Measurements from ENCODE around the gene DPYSL5. TPM values are rescaled to one million over a fixed set of nuclear protein-coding genes. Genes with fewer than 3 reads are reported as not detected.

DPYSL5 gene
- polyA plus RNA-seq, 3 donors = not detected

- no peak for TF ChIP-seq CTCF (IDR thresholded peaks at IDR 0.05)
- H3K4me1 ChIP-seq (ENCODE audit: control insufficient read depth in 1 of 2, insufficient read depth in 2 of 2, low read length in 2 of 2) = no peaks in the 10 kb centered on the region
- Mint-ChIP-seq H3K9me3 (no peaks in the 10 kb centered on the region), H3K27me3 (ENCODE audit: low read depth in 3 of 3) (peaks cover 0 to 4% (median 1%) of the 10 kb centered on the region in 3 donors), H3K36me3 (no peaks in the 10 kb centered on the region), H3K4me3 (no peak overlapping the region), H3K27ac (no peak overlapping the region), H3K4me1 (no peaks in the 10 kb centered on the region)
- H3K27ac ChIP-seq (ENCODE audit: low read depth in 1 of 2, low read length in 2 of 2) = no peak overlapping the region
- no peaks in the 10 kb centered on the region for H3K36me3 ChIP-seq (replicated peaks in 1 of 2; ENCODE audit: control insufficient read depth in 1 of 2, insufficient read depth in 2 of 2, low read length in 2 of 2)
- no peak overlapping the region for H3K4me3 ChIP-seq (replicated peaks in 1 of 3; ENCODE audit: low read depth in 2 of 3, low read length in 3 of 3)
- H2AFZ ChIP-seq (ENCODE audit: insufficient read depth, low read depth, low read length, poor library complexity, severe bottlenecking) = no peak overlapping the region
- no peaks in the 10 kb centered on the region for H3K79me2 ChIP-seq (ENCODE audit: insufficient read depth, low read length)
- no peaks in the 10 kb centered on the region for H4K20me1 ChIP-seq (ENCODE audit: insufficient read depth, low read length)
- 100% methylated on average over 1 of the region's 4 CpGs for WGBS (ENCODE audit: insufficient coverage)
- no peak overlapping the region for H3K4me2 ChIP-seq (replicated peaks; ENCODE audit: extremely low read depth, low read length, poor library complexity, severe bottlenecking)
- no peaks in the 10 kb centered on the region for H3K27me3 ChIP-seq (ENCODE audit: control insufficient read depth in 2 of 2, insufficient read depth in 2 of 2, low read length in 2 of 2)
- DNase-seq = no peak
- H3K9ac ChIP-seq (ENCODE audit: insufficient read depth, low read length, poor library complexity, severe bottlenecking) = no peak overlapping the region
- intact Hi-C loops (cut with micrococcal nuclease) = no loop called here
- no peaks in the 10 kb centered on the region for H3K9me3 ChIP-seq (replicated peaks in 1 of 2; ENCODE audit: control insufficient read depth in 1 of 2, insufficient read depth in 1 of 2, low read length in 2 of 2)
Observed at GRCh38 chr2:26985807-26986206, 137.9 kb downstream of the DPYSL5 start.

- Histone ChIP-seq H3K27ac (ENCODE audit: low read depth in 1 of 2, low read length in 2 of 2) (no peak overlapping the region), H4K20me1 (ENCODE audit: insufficient read depth, low read length) (no peaks in the 10 kb centered on the region), H3K27me3 (ENCODE audit: control insufficient read depth in 2 of 2, insufficient read depth in 2 of 2, low read length in 2 of 2) (no peaks in the 10 kb centered on the region), H3K4me3 (replicated peaks in 1 of 3; ENCODE audit: low read depth in 2 of 3, low read length in 3 of 3) (no peak overlapping the region), H3K9me3 (replicated peaks in 1 of 2; ENCODE audit: control insufficient read depth in 1 of 2, insufficient read depth in 1 of 2, low read length in 2 of 2) (no peaks in the 10 kb centered on the region), H3K79me2 (ENCODE audit: insufficient read depth, low read length) (no peaks in the 10 kb centered on the region), H3K36me3 (replicated peaks in 1 of 2; ENCODE audit: control insufficient read depth in 1 of 2, insufficient read depth in 2 of 2, low read length in 2 of 2) (no peaks in the 10 kb centered on the region), H2AFZ (ENCODE audit: insufficient read depth, low read depth, low read length, poor library complexity, severe bottlenecking) (no peak overlapping the region), H3K9ac (ENCODE audit: insufficient read depth, low read length, poor library complexity, severe bottlenecking) (no peak overlapping the region), H3K4me1 (ENCODE audit: control insufficient read depth in 1 of 2, insufficient read depth in 2 of 2, low read length in 2 of 2) (no peaks in the 10 kb centered on the region), H3K4me2 (replicated peaks; ENCODE audit: extremely low read depth, low read length, poor library complexity, severe bottlenecking) (no peak overlapping the region)
- no peak for DNase-seq
- Mint-ChIP-seq H3K4me1 (no peaks in the 10 kb centered on the region), H3K27me3 (ENCODE audit: low read depth in 3 of 3) (peaks cover 0 to 6% (median 3%) of the 10 kb centered on the region in 3 donors), H3K9me3 (no peaks in the 10 kb centered on the region), H3K36me3 (no peaks in the 10 kb centered on the region), H3K27ac (no peak overlapping the region), H3K4me3 (no peak overlapping the region)
- no peak for TF ChIP-seq CTCF (IDR thresholded peaks at IDR 0.05)
- 92% methylated on average over 5 of the region's 5 CpGs for WGBS (ENCODE audit: insufficient coverage)
- intact Hi-C loops (cut with micrococcal nuclease) = no loop called here
Observed at GRCh38 chr2:26986576-26986975, 138.6 kb downstream of the DPYSL5 start.

Measured in CD14-positive monocyte (primary cell).